ENCODE measurements around the gene ACOX3. TPM values are rescaled to one million over a fixed set of nuclear protein-coding genes. Genes with fewer than 3 reads are reported as not detected.

The ACOX3 gene
- total and polyA plus RNA-seq, 11 donors: 16.9 to 51.6 (median 24.1) TPM

DNA sequence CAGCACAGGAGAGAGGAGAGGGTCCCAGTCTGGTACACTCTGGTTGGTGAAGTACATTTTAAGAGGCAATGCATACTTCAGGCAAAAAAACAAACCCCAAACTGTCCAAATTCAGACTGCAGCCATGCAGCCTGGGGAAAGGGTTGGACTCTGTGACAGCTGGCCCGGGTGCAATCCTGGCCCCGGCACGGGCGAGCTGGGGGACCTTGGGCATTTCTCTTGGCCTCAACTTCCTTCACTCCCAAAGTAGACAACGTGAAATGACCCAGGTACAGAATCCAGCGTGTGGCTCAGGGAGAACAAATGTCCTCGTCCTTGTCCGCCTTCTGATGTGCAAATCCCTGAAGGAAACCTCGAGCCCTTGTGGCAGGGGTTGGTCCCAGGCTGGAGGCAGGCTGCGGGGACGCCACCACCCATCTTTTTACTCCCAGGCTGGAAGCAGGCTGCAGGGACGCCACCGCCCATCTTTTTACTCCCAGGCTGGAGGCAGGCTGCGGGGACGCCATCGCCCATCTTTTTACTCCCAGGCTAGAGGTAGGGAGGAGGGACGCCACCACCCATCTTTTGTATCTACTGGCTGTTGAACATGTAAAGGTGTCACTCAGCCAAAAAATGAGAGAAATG, 62.3 kb downstream of the ACOX3 start:
- H3K27ac ChIP-seq: peak overlapping the region in 5 of 12 donors; percentile 32 to 90 (median 77)
- intact Hi-C loops (cut with DNase I): no loop called here
- peaks cover 0 to 48% (median 11%) of the 10 kb centered on the region in 9 donors for H3K36me3 ChIP-seq
- H3K27me3 ChIP-seq: no peaks in the 10 kb centered on the region
- no peaks in the 10 kb centered on the region for H3K9me3 ChIP-seq
- no peak for TF ChIP-seq POLR2A (IDR thresholded peaks at IDR 0.05)
- TF ChIP-seq, protein P1, sequence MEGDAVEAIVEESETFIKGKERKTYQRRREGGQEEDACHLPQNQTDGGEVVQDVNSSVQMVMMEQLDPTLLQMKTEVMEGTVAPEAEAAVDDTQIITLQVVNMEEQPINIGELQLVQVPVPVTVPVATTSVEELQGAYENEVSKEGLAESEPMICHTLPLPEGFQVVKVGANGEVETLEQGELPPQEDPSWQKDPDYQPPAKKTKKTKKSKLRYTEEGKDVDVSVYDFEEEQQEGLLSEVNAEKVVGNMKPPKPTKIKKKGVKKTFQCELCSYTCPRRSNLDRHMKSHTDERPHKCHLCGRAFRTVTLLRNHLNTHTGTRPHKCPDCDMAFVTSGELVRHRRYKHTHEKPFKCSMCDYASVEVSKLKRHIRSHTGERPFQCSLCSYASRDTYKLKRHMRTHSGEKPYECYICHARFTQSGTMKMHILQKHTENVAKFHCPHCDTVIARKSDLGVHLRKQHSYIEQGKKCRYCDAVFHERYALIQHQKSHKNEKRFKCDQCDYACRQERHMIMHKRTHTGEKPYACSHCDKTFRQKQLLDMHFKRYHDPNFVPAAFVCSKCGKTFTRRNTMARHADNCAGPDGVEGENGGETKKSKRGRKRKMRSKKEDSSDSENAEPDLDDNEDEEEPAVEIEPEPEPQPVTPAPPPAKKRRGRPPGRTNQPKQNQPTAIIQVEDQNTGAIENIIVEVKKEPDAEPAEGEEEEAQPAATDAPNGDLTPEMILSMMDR (IDR thresholded peaks at IDR 0.05): no peak
- H3K4me1 ChIP-seq: peaks cover 0 to 32% (median 10%) of the 10 kb centered on the region in 12 donors
- ATAC-seq: no peak
- no peak for DNase-seq
- WGBS, 4 donors: 88 to 92% (median 89%) methylated on average over 16 to 17 of the region's 17 CpGs
- H3K4me3 ChIP-seq: no peak overlapping the region

- H3K27ac ChIP-seq: no peak overlapping the region
- intact Hi-C loops (cut with DNase I): no loop called here
Observed at GRCh38 chr4:8377103-8378075, 63.1 kb downstream of the ACOX3 start.

DNA sequence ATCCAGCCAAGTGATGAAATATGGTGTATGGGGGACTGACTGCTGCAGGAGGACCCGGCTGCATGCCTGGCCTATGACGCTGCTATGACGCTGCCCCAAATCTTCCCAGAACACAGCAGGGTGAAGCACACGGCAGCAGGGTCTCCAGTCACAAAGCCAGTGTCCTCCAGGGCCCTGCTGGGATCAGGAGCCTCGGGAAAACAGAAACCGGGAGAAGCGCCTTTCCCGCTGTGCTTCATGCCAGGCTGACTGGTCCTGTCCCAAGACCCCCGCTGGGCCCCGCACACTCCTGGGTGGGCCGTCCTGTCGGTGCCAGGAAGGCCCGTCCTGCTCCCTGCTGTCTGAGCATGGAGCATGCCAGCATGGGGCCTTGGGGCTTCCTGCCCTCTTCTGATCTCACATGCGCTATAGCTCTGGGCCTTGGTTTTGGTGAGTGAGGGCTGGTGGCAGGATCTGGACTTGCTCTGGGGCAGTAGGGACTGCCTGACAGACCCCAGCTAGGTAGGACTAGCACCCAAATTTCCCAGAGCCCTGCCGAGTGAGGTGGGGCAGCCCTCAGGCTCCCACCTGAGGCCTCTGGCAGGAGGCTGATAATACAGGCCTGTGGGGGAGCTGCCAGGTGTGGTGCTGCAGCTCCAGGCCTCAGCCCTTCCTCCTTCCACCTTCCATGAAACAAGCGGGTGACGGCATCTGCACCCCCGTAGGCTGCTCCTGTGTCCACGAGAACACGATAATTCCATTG, 64.0 kb downstream of the ACOX3 start:
- DNase-seq: peak in 1 of 5 donors; percentile 25
- WGBS, 4 donors: 86 to 88% (median 86%) methylated on average over 12 to 20 of the region's 20 CpGs

More at GRCh38 chr4:8377103-8378075, 63.1 kb downstream of the ACOX3 start:
- WGBS, 4 donors: 93 to 100% (median 95%) methylated on average over 3 to 39 of the region's 39 CpGs
- Histone ChIP-seq H3K9me3 (no peaks in the 10 kb centered on the region), H3K4me1 (peaks cover 0 to 28% (median 9%) of the 10 kb centered on the region in 12 donors), H3K27me3 (no peaks in the 10 kb centered on the region), H3K36me3 (peaks cover 0 to 48% (median 11%) of the 10 kb centered on the region in 9 donors), H3K4me3 (no peak overlapping the region)
- TF ChIP-seq, protein P1 (IDR thresholded peaks at IDR 0.05): no peak
- TF ChIP-seq POLR2A (IDR thresholded peaks at IDR 0.05): no peak
- DNase-seq (peak in 1 of 5 donors; percentile 21), ATAC-seq (no peak)

More for the DNA sequence above, 64.0 kb downstream of the ACOX3 start:
- no peak for TF ChIP-seq POLR2A (IDR thresholded peaks at IDR 0.05)
- TF ChIP-seq, protein P1 (IDR thresholded peaks at IDR 0.05): no peak
- H3K27me3 ChIP-seq: no peaks in the 10 kb centered on the region
- intact Hi-C loops (cut with DNase I): no loop called here
- H3K4me3 ChIP-seq: no peak overlapping the region
- H3K9me3 ChIP-seq: no peaks in the 10 kb centered on the region
- no peak for ATAC-seq
- H3K27ac ChIP-seq: no peak overlapping the region
- peaks cover 0 to 48% (median 11%) of the 10 kb centered on the region in 9 donors for H3K36me3 ChIP-seq
- H3K4me1 ChIP-seq: peaks cover 0 to 20% (median 6%) of the 10 kb centered on the region in 12 donors
